ENCODE data around the gene SLC6A3.
"Not testable (repeated sequence)": the region's sequence is repeated elsewhere in the genome, so short reads cannot be mapped to it uniquely, and the experiment has no call there.

The SLC6A3 gene

GRCh38 chr5:1477341-1477740 is 32.1 kb upstream of the SLC6A3 start:
- Histone ChIP-seq H3K4me1 (ENCODE audit: insufficient read depth, insufficient read length) (peaks cover 3% of the 10 kb centered on the region), H3K4me3 (ENCODE audit: insufficient read length, low read depth) (no peak overlapping the region), H3K27me3 (ENCODE audit: insufficient read depth, insufficient read length) (no peaks in the 10 kb centered on the region), H3K36me3 (ENCODE audit: insufficient read depth, insufficient read length, low read length) (peaks cover 90% of the 10 kb centered on the region), H3K9ac (ENCODE audit: insufficient read length, low read depth) (no peak overlapping the region), H3K9me3 (ENCODE audit: insufficient read depth, low read length) (no peaks in the 10 kb centered on the region)
- no peak for DNase-seq (ENCODE audit: low read depth, low spot score)
- TF ChIP-seq YY1 (IDR thresholded peaks at IDR 0.05; ENCODE audit: insufficient read depth, insufficient read length): no peak
- no peak for TF ChIP-seq SUZ12 (IDR thresholded peaks at IDR 0.05; ENCODE audit: extremely low read depth, insufficient read depth, insufficient read length)
- TF ChIP-seq ZNF274 (IDR thresholded peaks at IDR 0.05; ENCODE audit: low read depth, low read length): no peak

GRCh38 chr5:1476967-1477310 is 31.7 kb upstream of the SLC6A3 start:
- Histone ChIP-seq H3K4me1 (ENCODE audit: insufficient read depth, insufficient read length) (peaks cover 3% of the 10 kb centered on the region), H3K36me3 (ENCODE audit: insufficient read depth, insufficient read length, low read length) (peaks cover 92% of the 10 kb centered on the region), H3K27me3 (ENCODE audit: insufficient read depth, insufficient read length) (no peaks in the 10 kb centered on the region), H3K4me3 (ENCODE audit: insufficient read length, low read depth) (no peak overlapping the region), H3K9ac (ENCODE audit: insufficient read length, low read depth) (no peak overlapping the region), H3K9me3 (ENCODE audit: insufficient read depth, low read length) (no peaks in the 10 kb centered on the region)
- DNase-seq (ENCODE audit: low read depth, low spot score): no peak
- no peak for TF ChIP-seq SUZ12 (IDR thresholded peaks at IDR 0.05; ENCODE audit: extremely low read depth, insufficient read depth, insufficient read length)
- no peak for TF ChIP-seq YY1 (IDR thresholded peaks at IDR 0.05; ENCODE audit: insufficient read depth, insufficient read length)
- no peak for TF ChIP-seq ZNF274 (IDR thresholded peaks at IDR 0.05; ENCODE audit: low read depth, low read length)

DNA sequence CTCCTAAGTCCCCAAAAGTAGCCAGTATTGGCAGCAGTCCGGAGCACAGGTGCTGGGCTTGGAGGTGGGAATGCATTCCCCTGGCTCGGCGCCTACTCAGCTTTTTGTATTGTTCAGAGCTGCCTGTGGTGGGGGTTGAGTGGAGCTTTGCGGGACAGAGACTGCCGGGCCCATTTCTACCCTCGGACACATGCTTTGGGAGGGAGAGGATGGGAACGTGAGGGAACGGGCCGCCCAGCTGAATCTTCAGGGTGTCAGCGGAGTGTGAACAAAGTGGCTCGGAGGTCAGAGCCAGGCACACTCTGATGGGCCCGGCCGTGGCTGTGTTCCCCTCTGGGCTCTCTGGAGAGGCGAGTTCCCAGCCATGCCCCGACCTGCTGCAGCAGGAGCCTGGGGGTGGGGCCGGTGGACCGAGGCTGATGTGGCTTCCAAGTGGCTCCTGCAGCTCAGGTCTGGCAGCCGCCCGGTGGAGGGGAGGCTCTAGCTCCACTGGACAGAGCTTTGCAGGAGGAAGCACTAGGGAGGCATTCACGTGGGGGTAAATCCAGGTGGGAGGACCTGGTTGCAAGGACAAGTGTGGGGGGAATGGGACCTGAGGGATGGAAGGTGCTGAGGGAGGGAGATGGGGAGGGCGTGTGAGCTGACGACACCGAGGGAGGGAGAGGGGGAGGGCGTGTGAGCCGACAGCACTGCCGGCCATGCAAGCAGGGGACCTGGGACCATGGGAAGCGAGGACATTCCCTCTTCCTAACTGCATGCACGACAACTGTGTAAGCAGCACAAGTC is 31.1 kb upstream of the SLC6A3 start:
- Histone ChIP-seq H3K9me3 (ENCODE audit: insufficient read depth, low read length) (no peaks in the 10 kb centered on the region), H3K4me1 (ENCODE audit: insufficient read depth, insufficient read length) (peaks cover 3% of the 10 kb centered on the region), H3K9ac (ENCODE audit: insufficient read length, low read depth) (no peak overlapping the region), H3K27me3 (ENCODE audit: insufficient read depth, insufficient read length) (no peaks in the 10 kb centered on the region), H3K4me3 (ENCODE audit: insufficient read length, low read depth) (no peak overlapping the region), H3K36me3 (ENCODE audit: insufficient read depth, insufficient read length, low read length) (peaks cover 92% of the 10 kb centered on the region)
- DNase-seq (ENCODE audit: low read depth, low spot score): no peak
- no peak for TF ChIP-seq ZNF274 (IDR thresholded peaks at IDR 0.05; ENCODE audit: low read depth, low read length)

- not testable (repeated sequence) for DNase-seq (ENCODE audit: low read depth, low spot score); H3K4me3 ChIP-seq (ENCODE audit: insufficient read length, low read depth); H3K27me3 ChIP-seq (ENCODE audit: insufficient read depth, insufficient read length); H3K9ac ChIP-seq (ENCODE audit: insufficient read length, low read depth); H3K9me3 ChIP-seq (ENCODE audit: insufficient read depth, low read length); H3K4me1 ChIP-seq (ENCODE audit: insufficient read depth, insufficient read length)
- H3K36me3 ChIP-seq (ENCODE audit: insufficient read depth, insufficient read length, low read length): peaks cover 92% of the 10 kb centered on the region
Observed at GRCh38 chr5:1475544-1475900, 30.3 kb upstream of the SLC6A3 start.

DNA sequence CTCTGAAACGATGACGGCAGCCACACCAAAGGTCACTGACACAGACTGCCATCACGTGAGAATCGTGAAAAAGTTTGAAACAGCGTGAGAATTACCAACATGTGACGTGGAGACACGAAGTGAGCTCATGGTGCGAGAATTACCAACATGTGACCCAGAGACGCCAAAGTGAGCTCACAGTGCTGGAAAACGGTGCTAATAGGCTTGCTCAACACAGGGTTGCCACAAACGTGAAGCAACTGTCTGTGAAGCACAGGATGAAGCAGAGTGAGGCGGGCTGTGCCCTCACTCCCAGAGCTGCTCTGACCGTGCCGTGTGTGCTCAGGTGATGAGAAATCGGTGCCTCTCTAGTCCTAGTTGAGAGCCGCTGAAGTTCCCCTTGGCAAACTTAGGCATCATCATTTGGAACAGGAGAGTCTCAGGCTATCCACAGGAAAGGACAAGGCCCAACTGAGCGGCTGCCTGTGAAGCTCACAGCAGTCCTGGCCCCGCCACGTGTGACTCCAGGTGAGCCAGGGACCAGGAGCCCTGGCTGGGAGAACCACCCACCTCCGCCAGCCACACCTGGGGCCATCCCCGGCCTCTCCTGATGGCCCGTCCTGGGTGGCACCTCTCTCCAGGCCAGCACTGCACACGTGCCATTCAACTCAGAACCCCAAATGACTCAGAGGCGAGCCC is 29.8 kb upstream of the SLC6A3 start:
- Histone ChIP-seq H3K4me1 (ENCODE audit: insufficient read depth, insufficient read length) (peaks cover 3% of the 10 kb centered on the region), H3K9me3 (ENCODE audit: insufficient read depth, low read length) (no peaks in the 10 kb centered on the region), H3K4me3 (ENCODE audit: insufficient read length, low read depth) (no peak overlapping the region), H3K27me3 (ENCODE audit: insufficient read depth, insufficient read length) (no peaks in the 10 kb centered on the region), H3K36me3 (ENCODE audit: insufficient read depth, insufficient read length, low read length) (peaks cover 93% of the 10 kb centered on the region), H3K9ac (ENCODE audit: insufficient read length, low read depth) (no peak overlapping the region)
- no peak for TF ChIP-seq ZNF274 (IDR thresholded peaks at IDR 0.05; ENCODE audit: low read depth, low read length)
- DNase-seq (ENCODE audit: low read depth, low spot score): no peak

DNA sequence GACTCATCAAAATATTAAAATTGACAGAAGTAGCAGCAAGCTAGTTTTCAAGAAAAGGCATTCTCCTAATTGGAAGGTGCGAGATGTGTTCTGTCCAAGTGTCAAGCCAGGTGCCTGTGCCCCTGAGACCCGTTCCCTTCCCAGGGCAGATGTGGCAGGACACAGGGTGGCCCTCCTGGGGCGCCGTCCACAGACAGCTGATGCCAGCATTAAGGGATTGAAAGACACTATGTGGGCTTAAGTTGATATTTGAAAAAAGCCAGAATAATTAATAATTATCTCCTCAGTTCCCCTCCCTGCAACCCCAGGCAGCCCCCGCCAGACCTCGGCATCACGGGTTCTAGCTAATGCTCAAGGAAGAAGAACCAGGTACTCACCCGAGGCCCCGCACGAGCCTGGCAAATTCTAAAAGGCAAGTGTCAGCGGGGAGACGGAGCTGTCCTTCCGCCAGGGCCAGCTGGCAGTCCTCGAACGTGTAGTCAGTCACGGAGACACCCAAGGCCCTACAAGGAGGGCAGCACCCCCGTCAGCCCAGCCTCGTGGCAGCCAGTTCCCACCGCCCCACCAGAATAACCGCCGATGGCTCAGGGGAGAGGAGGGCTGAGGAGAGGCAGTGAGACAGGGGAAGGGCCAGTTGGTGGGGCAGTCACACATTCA is 29.1 kb upstream of the SLC6A3 start:
- no peak overlapping the region for H3K9ac ChIP-seq (ENCODE audit: insufficient read length, low read depth)
- DNase-seq (ENCODE audit: low read depth, low spot score): no peak
- no peak overlapping the region for H3K4me3 ChIP-seq (ENCODE audit: insufficient read length, low read depth)
- no peak for TF ChIP-seq YY1 (IDR thresholded peaks at IDR 0.05; ENCODE audit: insufficient read depth, insufficient read length)
- TF ChIP-seq SUZ12 (IDR thresholded peaks at IDR 0.05; ENCODE audit: extremely low read depth, insufficient read depth, insufficient read length): no peak
- H3K27me3 ChIP-seq (ENCODE audit: insufficient read depth, insufficient read length): no peaks in the 10 kb centered on the region
- peaks cover 4% of the 10 kb centered on the region for H3K4me1 ChIP-seq (ENCODE audit: insufficient read depth, insufficient read length)
- no peaks in the 10 kb centered on the region for H3K9me3 ChIP-seq (ENCODE audit: insufficient read depth, low read length)
- peaks cover 95% of the 10 kb centered on the region for H3K36me3 ChIP-seq (ENCODE audit: insufficient read depth, insufficient read length, low read length)

- Histone ChIP-seq H3K4me3 (ENCODE audit: insufficient read length, low read depth) (no peak overlapping the region), H3K36me3 (ENCODE audit: insufficient read depth, insufficient read length, low read length) (peaks cover 94% of the 10 kb centered on the region), H3K4me1 (ENCODE audit: insufficient read depth, insufficient read length) (peaks cover 8% of the 10 kb centered on the region), H3K9me3 (ENCODE audit: insufficient read depth, low read length) (no peaks in the 10 kb centered on the region), H3K9ac (ENCODE audit: insufficient read length, low read depth) (no peak overlapping the region), H3K27me3 (ENCODE audit: insufficient read depth, insufficient read length) (no peaks in the 10 kb centered on the region)
- no peak for DNase-seq (ENCODE audit: low read depth, low spot score)
- TF ChIP-seq ZNF274 (IDR thresholded peaks at IDR 0.05; ENCODE audit: low read depth, low read length): no peak
- TF ChIP-seq SUZ12 (IDR thresholded peaks at IDR 0.05; ENCODE audit: extremely low read depth, insufficient read depth, insufficient read length): no peak
- TF ChIP-seq YY1 (IDR thresholded peaks at IDR 0.05; ENCODE audit: insufficient read depth, insufficient read length): no peak
Observed at GRCh38 chr5:1473746-1474145, 28.5 kb upstream of the SLC6A3 start.
